GM21825 (cell line): ENCODE results near the gene ZIC4.

Source experiments
- ATAC-seq: cut with Tn5 transposase; IDR thresholded peaks from one replicate; pipeline ENCODE4 v1.9.1; 2021; ENCODE audit warnings: mild to moderate bottlenecking, moderate library complexity; ENCODE audit not compliant: unreplicated experiment

The ZIC4 gene

DNA sequence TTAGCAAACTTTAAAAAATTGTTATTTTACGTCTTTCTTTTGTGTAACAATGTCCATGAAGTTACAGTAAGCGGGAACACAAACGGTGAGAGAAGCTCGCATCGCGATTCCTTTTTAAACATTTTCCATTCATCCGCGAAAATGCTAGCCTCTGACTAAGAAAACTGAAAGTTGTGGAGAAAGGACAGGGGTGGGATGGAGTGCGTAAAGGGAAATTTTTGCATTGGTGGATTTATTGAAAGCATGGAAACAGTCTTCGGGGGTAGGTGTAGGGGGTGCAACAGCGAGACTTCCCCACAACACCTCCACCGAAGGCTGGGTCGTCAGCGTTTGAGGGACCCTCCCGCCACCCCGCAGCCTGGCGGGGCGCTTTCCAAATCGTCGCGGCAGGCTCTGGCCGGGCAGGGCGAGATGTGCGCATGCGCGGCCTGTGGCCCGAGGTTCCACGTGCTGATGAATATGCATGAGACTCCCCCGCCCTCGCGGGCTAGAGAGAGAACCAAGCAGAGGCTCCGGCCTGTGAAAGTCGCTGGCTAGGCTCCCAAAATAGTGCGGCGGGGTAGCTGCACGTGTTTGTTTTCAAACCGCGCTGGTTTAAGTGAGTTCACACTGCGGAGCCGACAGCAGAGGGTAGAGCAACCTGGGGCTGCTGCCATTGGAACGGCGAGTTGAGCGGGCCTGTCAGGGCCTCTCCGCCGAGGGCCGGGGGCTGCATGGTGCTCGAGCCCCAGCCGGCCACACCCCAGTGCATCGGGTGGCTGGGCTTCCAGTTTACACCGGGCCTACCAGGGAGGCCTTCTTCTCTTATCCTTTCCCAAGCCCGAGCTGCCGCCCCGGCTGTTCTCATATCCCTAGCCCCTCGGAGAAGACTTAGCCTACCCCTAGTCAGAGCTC is 12.7 kb upstream of the ZIC4 start:
- ATAC-seq = no peak

DNA sequence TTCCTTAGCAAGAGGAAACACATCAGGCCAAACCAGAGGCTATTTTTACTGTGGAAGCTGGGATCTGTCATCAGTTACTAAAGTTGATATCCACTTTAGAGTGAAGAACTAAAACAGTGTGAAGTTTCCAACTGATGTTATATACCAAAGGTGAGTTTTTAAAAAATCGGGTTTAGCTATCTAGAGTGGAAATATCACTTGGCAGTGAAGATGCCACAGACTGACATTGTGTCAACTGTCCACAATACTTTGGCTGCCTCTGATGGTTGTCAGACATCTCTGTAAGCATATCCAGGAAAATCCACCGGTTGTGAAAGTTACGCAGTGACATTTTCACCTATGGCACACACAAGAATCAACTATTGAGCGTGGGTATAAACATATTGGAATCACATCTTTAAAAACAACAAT is 12.0 kb upstream of the ZIC4 start:
- no peak for ATAC-seq

DNA sequence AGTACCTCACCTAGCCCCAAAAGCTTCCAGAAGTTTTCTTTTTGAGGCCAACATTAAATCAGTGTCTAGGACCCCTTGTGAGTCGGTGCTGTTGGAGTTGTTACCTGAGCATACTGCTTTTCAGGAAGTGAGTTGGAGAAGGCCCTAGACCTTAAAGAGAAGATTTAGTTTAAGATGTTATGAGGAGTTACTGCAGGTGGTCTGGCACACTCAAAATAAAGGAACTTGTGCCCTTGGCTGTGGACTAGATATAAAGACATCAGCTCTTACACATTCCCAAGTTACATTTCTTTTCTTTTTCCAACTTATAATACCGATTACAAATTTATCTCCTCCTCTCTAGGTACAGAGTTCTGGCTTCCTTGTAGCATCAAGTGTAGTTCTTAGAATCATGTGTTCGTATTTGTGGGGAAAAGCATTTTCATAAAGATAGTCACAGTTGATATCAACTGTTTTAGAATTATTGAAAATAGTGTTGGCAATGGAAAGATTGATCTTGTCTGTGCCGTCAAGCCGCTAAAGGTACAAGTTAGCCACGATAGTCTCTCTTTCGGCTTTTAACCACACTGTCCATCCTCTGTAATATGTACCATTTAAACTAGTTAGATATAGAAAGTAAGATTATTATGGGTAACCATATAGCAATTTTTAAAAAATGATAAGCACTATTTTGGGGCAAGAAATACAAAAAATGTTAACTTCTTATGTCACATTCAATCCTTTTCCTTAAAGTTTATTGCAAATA is 11.4 kb upstream of the ZIC4 start:
- no peak for ATAC-seq

- ATAC-seq = no peak
Measured at GRCh38 chr3:147416931-147417330, 10.6 kb upstream of the ZIC4 start.

DNA sequence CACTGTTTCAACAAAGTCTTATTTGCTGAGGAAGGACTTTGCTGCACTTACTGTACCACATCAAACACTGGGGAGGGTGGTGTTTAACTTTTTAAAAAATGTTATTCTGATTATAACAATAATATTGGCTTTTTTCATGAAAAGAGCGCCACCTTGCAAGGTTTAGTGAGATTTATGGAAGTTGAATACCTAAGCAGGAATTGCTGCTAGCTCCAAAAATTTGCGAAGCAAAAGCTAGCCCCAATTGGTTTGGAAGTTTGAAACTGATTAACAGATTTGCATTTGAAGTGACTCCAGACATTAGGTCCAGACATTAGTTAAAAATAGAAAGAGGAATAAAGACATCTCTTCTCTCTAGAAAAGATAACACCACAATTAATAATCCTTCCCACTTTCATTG is 9.5 kb upstream of the ZIC4 start:
- no peak for ATAC-seq

GRCh38 chr3:147415286-147415685 is 8.9 kb upstream of the ZIC4 start:
- ATAC-seq = no peak

DNA sequence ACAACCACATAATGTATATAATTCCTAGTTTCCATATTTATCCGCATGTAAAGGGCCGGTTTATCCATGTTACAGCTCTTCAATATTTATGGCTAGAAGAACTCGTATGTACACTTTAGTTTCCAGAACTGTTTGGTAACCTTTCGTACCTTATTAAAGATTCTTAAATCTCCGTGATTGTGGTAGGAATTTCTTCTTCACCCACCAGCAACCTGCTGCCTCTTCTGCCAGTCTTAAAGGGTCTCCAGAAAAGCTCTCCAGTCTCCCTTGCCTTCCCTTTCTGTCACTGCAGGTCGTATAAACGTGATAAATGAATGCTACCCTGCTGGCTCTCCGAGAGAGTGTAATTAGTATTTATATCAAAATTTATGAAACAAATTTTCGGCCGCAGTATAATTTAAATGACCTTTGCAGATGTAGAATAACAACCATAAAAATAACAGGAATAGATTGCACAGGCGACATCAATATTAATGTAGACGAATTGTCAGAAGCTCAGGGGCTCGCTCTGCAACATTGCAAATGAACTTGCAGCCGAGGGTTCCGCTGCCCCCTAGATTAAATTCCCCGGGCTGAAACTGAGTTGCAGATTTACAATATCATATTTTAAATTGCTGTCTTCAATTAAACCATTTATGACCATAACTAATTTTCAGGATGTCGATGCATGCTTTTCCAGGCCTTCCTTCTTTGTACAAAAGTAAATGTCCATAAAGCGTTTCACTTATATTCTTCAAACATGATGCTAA is 8.2 kb upstream of the ZIC4 start:
- no peak for ATAC-seq

- no peak for ATAC-seq
Measured at GRCh38 chr3:147413686-147414389, 7.5 kb upstream of the ZIC4 start.

- no peak for ATAC-seq
Measured at GRCh38 chr3:147412917-147413685, 6.8 kb upstream of the ZIC4 start.

DNA sequence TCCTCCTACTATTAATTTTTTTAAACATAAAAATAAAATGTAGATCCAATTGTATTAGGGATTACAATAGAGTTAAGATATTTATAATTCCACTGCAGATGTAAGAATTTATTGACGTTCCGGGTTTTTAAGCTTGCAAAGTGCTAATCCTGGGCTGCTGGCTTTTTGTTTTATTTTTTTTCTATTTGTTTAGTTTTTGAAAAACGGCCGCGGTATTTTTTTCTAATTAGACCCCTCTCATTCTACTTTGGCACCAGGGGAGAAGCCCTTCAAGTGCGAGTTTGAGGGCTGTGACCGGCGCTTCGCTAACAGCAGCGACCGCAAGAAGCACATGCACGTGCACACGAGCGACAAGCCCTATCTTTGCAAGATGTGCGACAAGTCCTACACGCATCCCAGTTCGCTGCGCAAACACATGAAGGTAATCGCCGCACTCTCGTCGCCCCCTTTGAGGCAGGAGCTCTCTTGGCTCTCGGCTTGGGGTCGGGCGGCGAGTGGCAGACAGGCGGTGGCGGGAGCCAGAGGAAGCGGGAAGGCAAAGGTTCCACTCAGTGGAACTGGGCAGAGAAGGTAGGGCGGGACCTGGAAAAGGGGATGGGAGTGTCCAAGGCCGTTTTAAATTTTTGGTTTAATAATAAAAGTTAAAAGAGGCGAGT is 6.0 kb upstream of the ZIC4 start:
- ATAC-seq = no peak

GRCh38 chr3:147411815-147412241 is 5.5 kb upstream of the ZIC4 start:
- ATAC-seq = no peak

GRCh38 chr3:147411238-147411814 is 5.0 kb upstream of the ZIC4 start:
- ATAC-seq = no peak

DNA sequence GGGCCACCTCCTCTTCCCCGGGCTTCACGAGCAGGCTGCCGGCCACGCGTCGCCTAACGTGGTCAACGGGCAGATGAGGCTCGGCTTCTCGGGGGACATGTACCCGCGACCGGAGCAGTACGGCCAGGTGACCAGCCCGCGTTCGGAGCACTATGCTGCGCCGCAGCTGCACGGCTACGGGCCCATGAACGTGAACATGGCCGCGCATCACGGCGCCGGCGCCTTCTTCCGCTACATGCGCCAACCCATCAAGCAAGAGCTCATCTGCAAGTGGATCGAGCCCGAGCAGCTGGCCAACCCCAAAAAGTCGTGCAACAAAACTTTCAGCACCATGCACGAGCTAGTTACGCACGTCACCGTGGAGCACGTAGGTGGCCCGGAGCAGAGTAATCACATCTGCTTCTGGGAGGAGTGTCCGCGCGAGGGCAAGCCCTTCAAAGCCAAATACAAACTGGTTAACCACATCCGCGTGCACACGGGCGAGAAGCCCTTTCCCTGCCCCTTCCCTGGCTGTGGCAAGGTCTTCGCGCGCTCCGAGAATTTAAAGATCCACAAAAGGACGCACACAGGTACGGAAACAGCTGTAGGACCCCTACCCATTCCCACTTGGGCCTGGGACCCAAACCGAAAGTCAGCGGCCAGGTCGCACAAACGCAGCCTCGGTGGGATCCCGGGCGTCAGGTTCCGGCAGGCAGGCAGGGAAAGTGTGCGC is 4.3 kb upstream of the ZIC4 start:
- ATAC-seq = no peak

- no peak for ATAC-seq
Measured at GRCh38 chr3:147410116-147410525, 3.8 kb upstream of the ZIC4 start.

DNA sequence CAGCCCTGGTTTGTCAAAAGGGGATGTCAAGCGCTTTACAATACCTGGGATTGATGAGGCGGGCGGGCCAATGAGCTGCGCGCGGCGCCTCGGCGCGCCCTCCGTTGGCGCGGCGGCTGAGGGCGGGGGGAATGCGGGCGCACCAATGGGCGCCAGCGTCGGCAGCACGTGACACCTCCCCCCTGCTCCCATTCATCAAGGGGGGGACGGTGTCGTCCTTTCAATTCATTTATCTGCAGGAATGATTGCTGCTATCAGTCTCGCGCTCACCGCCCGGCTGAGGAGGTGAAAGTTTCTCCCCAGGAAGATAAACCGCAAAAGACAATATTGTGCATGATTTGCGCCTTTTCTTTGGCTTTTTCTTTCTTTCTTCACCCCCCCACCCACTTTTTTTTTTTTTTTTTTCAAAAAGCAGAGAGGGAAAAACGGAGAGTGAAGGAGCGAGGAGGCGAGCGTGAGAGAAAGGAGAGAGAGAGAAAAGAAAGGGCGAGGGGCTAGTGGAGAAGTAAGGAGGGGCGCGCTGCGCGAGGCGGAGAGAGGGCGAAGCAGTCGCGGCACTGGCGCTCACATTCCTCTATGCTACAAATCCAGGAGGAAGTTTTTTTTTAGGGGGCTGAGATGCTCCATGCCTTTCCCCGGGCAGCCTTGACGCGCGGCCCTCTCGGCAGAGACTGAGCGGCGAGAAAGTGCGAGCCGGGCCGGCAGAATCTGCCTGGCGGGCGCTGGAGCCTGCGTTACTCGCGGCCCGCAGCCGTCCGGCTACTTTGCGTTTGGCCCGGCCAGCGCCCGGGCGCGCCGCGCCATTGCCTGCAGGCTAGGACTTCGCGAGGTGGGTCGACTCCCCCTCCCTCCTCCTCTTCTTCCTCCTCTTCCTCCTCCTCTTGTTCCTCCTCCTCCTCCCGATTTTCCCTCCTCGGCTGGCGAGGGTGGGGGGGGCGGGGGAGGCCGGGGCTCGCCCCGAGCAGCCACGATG is 3.1 kb upstream of the ZIC4 start, which contains the start of gene ZIC1:
Gene ZIC1, plus strand, starts transcription at position 223 of the 973 bp plus-strand sequence. Its CDS starts 748 bp downstream, at position 971.
- no peak for ATAC-seq

DNA sequence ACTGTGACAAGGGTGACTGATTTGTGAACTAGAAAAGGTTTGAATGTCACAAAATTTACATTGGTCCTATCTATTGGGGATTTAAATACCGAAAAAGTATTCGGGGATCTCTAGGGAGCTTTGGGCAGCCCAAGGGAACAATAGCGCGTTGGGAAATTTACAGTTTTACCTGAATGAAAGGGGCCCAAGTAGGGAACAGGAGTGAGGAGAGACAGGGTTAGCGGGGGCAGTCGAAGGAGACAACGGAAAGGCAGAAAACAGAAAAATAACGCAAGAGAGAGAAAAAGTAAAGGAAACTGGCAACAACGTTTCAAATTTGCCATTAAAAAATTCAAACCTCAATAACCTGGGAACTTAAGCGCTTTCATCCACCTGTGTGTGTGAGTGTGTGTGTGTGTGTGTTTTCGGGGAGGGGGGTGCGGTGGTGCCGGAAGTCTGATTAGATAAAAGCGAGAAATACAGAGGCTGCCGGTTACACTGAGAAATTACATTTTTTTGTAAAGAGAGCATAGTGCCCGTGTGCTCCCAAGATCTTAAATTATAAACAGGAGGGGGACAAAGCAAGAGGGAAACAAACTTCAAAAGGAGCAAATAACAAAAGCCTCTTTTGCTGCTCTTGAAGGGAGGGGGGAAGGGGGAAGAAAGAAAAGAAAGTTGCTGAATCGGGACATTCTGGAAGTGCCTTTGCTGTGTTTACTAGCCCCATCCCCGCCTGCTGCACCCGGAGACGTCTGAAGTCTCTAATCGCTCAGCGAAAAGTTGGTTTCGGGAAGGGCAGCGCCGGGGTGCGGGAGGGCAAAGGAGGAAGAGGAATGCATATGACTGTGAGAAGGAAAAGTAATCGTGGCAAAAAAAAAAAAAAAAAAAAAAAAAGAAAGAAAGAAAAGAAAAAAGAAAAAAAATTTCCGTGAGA is 2.1 kb upstream of the ZIC4 start:
- no peak for ATAC-seq
